ENCODE results near the gene LYPD3.

Gene LYPD3

GRCh38 chr19:43455321-43456113, 9.9 kb downstream of the LYPD3 start:
- H3K4me3 ChIP-seq (replicated peaks; ENCODE audit: low read depth, low read length) = no peak overlapping the region
- no peak for DNase-seq (ENCODE audit: extremely low read depth, low read depth)
- no peak for TF ChIP-seq CTCF (IDR thresholded peaks at IDR 0.05; ENCODE audit: low read depth, low read length, missing control alignments)

GRCh38 chr19:43454031-43454430, 11.4 kb downstream of the LYPD3 start:
- no peak for TF ChIP-seq CTCF (IDR thresholded peaks at IDR 0.05; ENCODE audit: low read depth, low read length, missing control alignments)
- H3K4me3 ChIP-seq (replicated peaks; ENCODE audit: low read depth, low read length) = no peak overlapping the region
- no peak for DNase-seq (ENCODE audit: extremely low read depth, low read depth)

GRCh38 chr19:43452582-43452981, 12.8 kb downstream of the LYPD3 start:
- TF ChIP-seq CTCF (IDR thresholded peaks at IDR 0.05; ENCODE audit: low read depth, low read length, missing control alignments) = no peak
- H3K4me3 ChIP-seq (replicated peaks; ENCODE audit: low read depth, low read length) = no peak overlapping the region
- no peak for DNase-seq (ENCODE audit: extremely low read depth, low read depth)

GRCh38 chr19:43450545-43450997, 14.8 kb downstream of the LYPD3 start:
- no peak for DNase-seq (ENCODE audit: extremely low read depth, low read depth)
- H3K4me3 ChIP-seq (replicated peaks; ENCODE audit: low read depth, low read length) = no peak overlapping the region
- no peak for TF ChIP-seq CTCF (IDR thresholded peaks at IDR 0.05; ENCODE audit: low read depth, low read length, missing control alignments)

GRCh38 chr19:43447655-43448054, 17.8 kb downstream of the LYPD3 start:
- no peak for DNase-seq (ENCODE audit: extremely low read depth, low read depth)
- TF ChIP-seq CTCF (IDR thresholded peaks at IDR 0.05; ENCODE audit: low read depth, low read length, missing control alignments) = no peak
- H3K4me3 ChIP-seq (replicated peaks; ENCODE audit: low read depth, low read length) = no peak overlapping the region

- DNase-seq (ENCODE audit: extremely low read depth, low read depth) = no peak
- TF ChIP-seq CTCF (IDR thresholded peaks at IDR 0.05; ENCODE audit: low read depth, low read length, missing control alignments) = peak; percentile 96
- H3K4me3 ChIP-seq (replicated peaks; ENCODE audit: low read depth, low read length) = no peak overlapping the region
Observed at GRCh38 chr19:43446746-43447489, 18.5 kb downstream of the LYPD3 start.
